ENCODE measurements around the gene KCTD13.

The KCTD13 gene

GRCh38 chr16:29909851-29910250 lies 16.2 kb downstream of the KCTD13 start:
- in situ Hi-C loops (cut with HindIII; ENCODE audit: low sequenced_read_pairs) = loop anchor here (5.0 kb wide), 1 partner anchor 48 kb away; the partner anchor contains the start of gene CDIPT

DNA sequence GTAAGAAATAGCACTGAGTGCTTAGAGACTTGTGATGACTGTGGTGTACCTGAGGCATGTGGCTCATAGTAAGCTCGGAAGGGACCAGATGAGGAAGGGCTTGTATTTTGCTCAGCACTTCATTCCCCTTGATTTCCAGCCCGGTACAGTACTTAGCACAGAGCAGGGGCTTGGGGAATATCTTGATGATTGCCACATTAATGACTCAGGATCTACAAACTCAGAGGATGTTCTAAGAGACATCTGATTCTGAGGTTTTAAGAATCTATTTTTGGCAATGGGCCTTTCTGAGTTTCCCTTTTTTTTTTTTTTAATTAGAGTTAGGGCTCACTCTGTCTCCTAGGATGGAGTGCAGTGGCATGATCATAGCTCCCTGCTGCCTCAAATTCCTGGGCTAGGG lies 16.6 kb downstream of the KCTD13 start:
- in situ Hi-C loops (cut with HindIII; ENCODE audit: low sequenced_read_pairs) = no loop called here

- in situ Hi-C loops (cut with HindIII; ENCODE audit: low sequenced_read_pairs) = no loop called here
Observed at GRCh38 chr16:29908719-29909220, 17.3 kb downstream of the KCTD13 start.

DNA sequence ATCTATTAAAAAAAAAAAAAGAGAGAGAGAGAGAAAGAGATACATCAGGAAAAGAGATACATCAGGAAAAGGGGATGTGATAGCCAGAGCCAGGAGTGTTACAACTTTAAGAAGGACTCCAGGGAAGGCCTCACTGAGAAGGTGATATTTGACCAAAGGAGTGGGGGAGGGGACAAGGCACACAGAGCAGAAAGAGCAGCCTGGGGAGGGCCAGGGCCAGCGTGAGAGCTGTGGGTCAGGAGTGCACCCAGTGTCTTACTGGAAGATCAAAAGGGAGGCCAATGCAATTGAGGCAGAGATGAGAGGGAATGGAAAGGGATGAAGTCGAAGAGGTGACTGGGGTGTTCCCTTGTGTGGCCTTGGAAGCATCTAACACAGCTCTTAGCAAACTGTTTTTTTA lies 18.1 kb downstream of the KCTD13 start:
- in situ Hi-C loops (cut with HindIII; ENCODE audit: low sequenced_read_pairs) = no loop called here

- in situ Hi-C loops (cut with HindIII; ENCODE audit: low sequenced_read_pairs) = no loop called here
Observed at GRCh38 chr16:29906520-29907244, 19.3 kb downstream of the KCTD13 start.

DNA sequence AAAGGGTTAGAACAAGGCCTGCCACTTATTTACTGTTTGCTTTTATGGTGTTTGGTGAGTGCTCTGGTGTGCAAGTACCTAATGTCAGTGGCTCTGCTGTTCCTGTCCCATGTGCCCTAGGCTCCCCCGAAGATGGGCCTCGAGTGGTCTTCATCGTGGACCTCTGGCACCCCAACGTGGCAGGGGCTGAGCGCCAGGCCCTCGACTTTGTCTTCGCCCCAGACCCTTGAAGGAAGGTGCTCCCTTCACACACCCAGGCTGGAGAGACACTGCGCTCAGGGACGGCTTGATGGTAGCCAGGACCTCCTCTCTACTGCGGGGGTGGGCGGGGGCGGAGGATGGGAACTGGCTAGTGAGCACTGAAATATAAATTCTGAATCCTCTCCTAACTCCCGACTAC lies 20.4 kb downstream of the KCTD13 start:
- in situ Hi-C loops (cut with HindIII; ENCODE audit: low sequenced_read_pairs) = no loop called here

DNA sequence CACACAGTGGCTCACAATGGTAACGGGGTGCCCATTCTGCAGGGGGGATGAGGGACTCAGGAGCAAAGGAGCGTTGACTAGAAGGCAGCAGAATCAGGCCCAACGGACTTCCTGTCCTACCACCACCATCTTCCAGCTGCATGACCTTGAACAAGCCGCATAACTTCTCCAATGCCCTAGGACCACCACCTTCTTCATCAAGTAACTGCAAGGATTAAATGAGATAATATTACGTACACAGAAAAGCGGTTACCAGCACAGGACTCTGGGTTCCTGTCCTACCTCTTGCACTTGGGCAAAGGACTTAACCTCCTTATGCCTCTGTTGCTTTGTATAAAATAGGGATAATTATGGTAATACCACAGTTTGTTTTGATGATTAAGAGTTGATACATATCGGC lies 21.1 kb downstream of the KCTD13 start:
- in situ Hi-C loops (cut with HindIII; ENCODE audit: low sequenced_read_pairs) = loop anchor here (5.0 kb wide), 1 partner anchor 57 kb away; the partner anchor contains the start of gene TMEM219

- in situ Hi-C loops (cut with HindIII; ENCODE audit: low sequenced_read_pairs) = loop anchor here (5.0 kb wide), 1 partner anchor 59 kb away; the partner anchor contains the start of gene TMEM219
Observed at GRCh38 chr16:29903590-29903989, 22.4 kb downstream of the KCTD13 start.

DNA sequence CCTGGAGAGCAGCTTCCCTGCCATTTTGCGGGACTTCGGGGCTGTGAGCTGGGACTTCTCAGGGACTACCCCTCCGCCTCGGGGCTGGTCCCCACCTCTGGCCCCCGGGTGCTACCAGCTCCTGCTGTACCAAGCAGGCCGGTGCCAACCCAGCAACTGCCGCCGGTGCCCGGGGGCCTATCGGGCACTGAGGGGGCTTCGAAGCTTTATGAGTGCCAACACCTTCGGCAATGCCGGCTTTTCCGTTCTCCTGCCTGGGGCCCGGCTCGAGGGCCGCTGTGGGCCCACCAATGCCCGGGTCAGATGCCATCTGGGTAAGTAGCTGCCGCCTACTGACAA lies 24.4 kb downstream of the KCTD13 start:
- in situ Hi-C loops (cut with HindIII; ENCODE audit: low sequenced_read_pairs) = loop anchor here (5.0 kb wide), 1 partner anchor 61 kb away; the partner anchor contains the start of gene TMEM219

DNA sequence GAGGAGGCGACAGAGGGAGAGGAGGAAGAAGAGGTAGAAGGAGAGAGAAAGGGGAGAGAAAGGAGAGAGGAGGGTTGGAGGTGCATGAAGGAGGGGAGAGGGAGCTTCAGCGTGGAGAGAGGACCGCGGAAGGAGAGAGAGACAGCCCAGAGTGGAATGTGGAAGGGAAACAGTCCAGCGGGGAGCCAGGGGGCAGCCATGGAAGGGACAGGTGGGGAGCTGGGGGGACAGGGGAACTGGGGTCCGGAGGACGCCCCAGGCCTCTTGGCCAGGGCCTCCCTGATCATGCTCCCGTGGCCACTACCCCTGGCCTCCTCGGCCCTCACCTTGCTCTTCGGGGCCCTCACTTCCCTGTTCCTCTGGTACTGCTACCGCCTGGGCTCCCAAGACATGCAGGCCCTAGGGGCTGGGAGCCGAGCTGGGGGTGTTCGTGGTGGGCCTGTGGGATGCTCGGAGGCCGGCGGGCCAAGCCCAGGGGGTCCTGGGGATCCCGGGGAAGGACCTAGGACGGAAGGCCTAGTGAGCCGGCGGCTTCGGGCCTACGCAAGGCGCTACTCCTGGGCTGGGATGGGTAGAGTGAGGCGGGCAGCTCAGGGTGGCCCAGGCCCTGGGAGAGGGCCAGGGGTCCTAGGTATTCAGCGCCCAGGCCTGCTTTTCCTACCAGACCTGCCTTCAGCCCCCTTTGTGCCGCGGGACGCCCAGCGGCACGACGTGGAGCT lies 25.0 kb downstream of the KCTD13 start:
- in situ Hi-C loops (cut with HindIII; ENCODE audit: low sequenced_read_pairs) = loop anchor here (5.0 kb wide), 1 partner anchor 61 kb away; the partner anchor contains the start of gene TMEM219

DNA sequence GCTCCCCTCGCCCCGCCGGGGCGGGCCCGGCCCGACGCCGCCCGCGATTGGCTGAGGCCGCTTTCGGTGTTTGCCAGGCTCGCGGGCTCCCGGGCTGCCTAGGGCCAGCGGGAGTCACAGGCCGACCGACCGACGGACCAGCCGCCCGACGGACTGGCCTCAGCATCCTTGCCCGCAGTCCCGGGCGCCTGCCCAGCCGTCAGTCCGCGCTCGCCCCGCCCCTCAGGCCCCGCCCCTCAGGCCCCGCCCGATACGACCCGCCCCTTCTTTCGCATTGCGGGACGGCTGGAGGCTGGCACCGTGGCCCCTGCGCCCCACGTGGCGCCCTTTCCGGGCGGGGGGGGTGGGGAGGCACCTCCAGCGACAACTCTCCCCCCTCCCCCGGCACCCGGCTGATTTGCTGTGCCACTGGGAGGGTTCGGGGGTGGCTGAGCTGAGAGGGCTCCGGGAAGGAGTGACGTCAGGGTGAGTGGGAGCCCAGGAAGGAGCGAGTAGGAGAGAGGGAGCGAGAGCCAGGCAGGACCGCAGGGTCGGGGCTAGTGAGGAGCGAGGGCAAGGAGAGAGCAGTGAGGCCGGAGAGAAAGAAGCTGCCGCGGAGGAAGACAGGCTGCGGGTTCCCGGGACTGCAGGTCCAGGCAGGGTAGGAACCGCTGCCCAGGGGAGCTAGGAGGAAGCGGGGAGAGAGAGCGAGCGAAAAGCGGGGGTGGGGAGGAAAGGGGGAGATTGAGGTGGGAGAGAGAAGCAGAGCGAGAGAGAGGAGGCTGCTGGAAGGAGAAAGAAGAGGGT lies 25.7 kb downstream of the KCTD13 start, which contains the start of gene ASPHD1:
Gene ASPHD1, plus strand, starts transcription at position 387 of the 786 bp plus-strand sequence. CDS start 484 bp downstream, outside the sequence.
- in situ Hi-C loops (cut with HindIII; ENCODE audit: low sequenced_read_pairs) = loop anchor here (5.0 kb wide), 1 partner anchor 62 kb away; the partner anchor contains the start of gene TMEM219

GRCh38 chr16:29899516-29900101 lies 26.4 kb downstream of the KCTD13 start, which contains the start of gene SEZ6L2:
SEZ6L2 (minus strand) TSS chr16:29899550; CDS start chr16:29899019, 531 bp downstream.
- in situ Hi-C loops (cut with HindIII; ENCODE audit: low sequenced_read_pairs) = loop anchor here (5.0 kb wide), 1 partner anchor 63 kb away; the partner anchor contains the start of gene TMEM219

GRCh38 chr16:29898804-29899515 lies 27.1 kb downstream of the KCTD13 start:
- in situ Hi-C loops (cut with HindIII; ENCODE audit: low sequenced_read_pairs) = no loop called here

GRCh38 chr16:29898135-29898803 lies 27.8 kb downstream of the KCTD13 start:
- in situ Hi-C loops (cut with HindIII; ENCODE audit: low sequenced_read_pairs) = no loop called here

DNA sequence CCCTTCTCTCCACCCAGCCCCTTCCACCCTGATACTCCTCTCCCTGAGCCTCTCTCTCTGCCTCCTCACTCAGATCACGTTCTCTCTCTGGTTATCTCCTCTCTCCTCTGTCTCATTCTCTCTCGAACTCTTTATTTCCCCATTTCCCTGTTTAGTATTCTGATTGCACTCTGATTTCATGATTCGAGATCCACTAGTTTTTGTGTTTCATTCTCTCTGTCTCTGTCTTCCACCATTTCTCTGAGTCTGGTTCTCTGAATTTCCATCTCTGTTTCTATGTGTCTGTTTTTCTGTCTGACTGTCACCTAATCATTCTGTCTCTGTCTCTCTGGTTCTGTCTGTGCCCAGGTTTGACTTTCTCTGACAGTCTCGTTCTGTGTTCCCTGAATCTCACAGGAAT lies 28.7 kb downstream of the KCTD13 start:
- in situ Hi-C loops (cut with HindIII; ENCODE audit: low sequenced_read_pairs) = no loop called here

- in situ Hi-C loops (cut with HindIII; ENCODE audit: low sequenced_read_pairs) = no loop called here
Observed at GRCh38 chr16:29896841-29897240, 29.2 kb downstream of the KCTD13 start.

DNA sequence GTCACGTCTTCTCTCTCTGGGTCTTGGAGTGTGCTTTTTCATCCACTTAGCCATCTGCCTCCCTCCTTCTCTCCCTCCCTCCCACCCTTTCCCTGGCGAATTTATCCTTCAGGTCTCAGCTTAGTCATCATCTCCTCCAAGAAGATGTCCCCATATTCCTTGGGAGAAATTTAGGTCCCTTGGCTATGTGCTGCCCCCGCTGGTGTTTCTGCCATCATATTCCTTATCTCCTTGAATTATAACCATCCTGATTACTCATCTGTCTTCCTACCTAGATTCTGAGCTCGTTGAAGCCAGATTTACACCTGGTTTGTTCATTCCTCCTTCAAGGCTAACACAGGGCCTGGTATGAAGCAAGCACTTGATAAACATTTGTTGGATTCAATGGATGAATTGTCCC lies 31.7 kb downstream of the KCTD13 start:
- in situ Hi-C loops (cut with HindIII; ENCODE audit: low sequenced_read_pairs) = no loop called here

DNA sequence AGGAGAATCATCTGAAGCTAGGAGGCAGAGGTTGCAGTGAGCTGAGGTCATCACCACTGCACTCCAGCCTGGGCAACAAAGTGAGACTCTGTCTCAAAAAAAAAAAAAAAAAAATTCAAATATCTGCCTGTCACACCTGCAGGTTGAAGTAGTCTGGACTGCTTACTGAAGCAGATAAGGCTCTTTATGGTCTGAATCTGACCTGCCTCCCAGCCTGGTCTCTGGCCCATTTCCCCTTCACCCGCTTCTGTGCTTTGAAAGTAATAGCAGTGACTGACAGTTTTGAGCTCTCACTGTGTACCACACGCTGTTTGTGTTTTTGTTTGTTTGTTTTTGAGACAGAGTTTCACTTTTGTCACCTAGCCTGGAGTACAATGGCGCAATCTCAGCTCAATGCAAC lies 32.5 kb downstream of the KCTD13 start:
- in situ Hi-C loops (cut with HindIII; ENCODE audit: low sequenced_read_pairs) = no loop called here

DNA sequence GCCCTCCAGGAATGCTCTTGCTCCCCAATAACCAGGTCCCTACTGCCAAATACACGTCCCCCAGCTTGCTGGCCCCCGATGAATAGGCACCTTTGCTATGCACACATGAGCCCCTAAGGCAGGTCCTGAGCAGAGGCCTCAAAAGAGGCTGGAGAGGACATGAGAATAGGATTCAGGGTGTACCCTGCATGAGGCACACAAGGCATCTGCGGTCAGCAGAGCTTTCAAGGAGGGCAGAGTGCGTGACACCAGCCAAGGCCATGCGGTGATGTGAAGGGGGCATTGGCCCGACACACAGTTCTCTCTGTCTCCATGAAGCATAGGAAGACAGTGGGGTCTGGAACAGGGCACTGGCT lies 33.6 kb downstream of the KCTD13 start:
- in situ Hi-C loops (cut with HindIII; ENCODE audit: low sequenced_read_pairs) = no loop called here

Measured in endothelial cell of hepatic sinusoid (primary cell).